LNCAP (cell line): ENCODE measurements around the gene COL7A1.

ENCODE experiments used
- TF ChIP-seq, protein P1 (sequence below): fragments of 450-650 bp; IDR thresholded peaks from 2 replicates; pipeline ENCODE4 v1.5.1; 2017; ENCODE audit warnings: mild to moderate bottlenecking

The COL7A1 gene

DNA sequence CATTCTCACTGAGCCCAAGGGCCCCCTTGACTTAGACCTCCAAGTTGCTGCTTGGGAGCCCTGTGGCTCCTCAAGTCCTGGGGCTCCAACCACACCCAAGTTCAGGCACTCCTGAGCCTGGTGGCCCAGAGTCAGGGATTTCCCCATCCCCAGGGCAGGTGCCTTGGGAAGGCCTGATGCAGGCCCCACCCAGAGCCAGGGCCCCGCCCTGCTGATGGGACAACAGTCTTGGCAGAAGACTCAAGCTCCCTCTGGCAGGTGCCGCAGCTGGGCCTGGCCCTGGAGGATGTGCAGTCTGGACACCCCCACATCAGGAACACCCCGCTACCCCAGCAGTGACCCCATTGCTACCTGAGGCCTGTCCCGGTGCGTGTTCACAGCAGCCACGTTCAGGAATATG lies 73.5 kb downstream of the COL7A1 start:
- TF ChIP-seq, protein P1, sequence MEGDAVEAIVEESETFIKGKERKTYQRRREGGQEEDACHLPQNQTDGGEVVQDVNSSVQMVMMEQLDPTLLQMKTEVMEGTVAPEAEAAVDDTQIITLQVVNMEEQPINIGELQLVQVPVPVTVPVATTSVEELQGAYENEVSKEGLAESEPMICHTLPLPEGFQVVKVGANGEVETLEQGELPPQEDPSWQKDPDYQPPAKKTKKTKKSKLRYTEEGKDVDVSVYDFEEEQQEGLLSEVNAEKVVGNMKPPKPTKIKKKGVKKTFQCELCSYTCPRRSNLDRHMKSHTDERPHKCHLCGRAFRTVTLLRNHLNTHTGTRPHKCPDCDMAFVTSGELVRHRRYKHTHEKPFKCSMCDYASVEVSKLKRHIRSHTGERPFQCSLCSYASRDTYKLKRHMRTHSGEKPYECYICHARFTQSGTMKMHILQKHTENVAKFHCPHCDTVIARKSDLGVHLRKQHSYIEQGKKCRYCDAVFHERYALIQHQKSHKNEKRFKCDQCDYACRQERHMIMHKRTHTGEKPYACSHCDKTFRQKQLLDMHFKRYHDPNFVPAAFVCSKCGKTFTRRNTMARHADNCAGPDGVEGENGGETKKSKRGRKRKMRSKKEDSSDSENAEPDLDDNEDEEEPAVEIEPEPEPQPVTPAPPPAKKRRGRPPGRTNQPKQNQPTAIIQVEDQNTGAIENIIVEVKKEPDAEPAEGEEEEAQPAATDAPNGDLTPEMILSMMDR = no peak

DNA sequence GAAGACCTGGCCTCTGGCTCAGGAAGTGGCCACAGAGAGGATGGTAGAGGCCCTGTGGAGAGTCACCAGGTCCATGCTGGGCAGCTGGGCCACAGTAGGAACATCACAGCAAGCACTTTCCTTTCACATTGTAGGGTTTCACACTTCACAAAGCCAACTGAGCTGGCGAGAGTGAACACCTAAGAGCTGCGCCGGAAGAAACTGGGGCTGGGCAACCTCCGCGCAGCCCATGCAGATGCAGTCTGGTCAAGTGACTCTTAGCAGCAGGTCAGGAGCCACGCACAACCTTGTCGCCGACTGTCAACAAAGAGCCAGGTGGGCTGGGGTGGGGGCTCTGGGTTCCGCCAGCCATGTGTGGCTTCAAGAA lies 75.9 kb downstream of the COL7A1 start:
- TF ChIP-seq, protein P1 = no peak

DNA sequence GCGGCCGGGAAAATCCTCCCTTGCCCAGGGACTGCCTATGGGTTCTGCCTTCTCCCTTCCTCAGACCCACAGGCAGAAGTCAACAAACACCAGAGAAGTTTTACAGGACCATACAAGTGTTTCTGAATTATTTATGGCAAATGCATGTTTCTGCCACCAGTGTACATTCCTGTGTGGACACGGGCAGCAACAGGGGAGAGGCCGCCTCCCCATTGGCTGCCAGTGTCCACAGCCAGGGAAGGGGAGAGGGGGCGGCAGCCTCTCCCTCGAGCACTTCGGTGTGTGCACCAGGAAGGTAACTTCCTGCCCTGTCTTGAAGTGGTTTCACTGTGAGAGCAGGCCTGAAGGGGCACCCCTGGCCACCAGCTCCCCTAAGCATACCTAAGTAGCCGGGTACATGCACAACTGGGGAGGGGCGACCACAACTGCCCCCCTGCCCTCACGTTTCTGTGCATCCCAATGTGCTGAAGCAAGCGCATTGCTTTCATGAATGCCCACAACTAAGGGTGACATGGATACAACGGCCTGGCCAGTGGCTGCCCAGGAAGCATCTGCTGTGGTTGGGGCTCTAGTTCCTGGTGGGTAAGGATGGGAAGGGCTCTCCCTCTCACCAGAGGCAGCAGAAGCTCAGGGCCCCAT lies 76.4 kb downstream of the COL7A1 start:
- TF ChIP-seq, protein P1 = no peak

DNA sequence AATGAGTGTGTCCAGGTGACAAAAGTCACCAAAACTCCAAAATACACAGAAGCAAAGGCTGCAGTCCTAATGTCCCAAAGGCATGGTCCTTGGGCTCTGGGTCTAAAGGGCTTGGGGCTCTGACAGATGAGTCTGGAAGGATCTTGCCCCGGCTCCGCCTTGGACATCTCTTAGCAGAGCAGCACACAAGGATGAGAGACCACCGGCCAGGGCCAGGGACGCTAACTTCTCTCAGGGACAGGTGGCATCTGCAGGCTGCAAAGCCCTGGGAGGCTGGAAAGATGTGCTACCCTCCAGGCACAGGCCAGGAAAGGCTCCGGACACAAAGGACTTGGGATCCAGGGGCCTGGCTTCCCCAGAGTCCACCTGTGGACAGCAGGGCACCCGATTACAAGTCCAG lies 77.1 kb downstream of the COL7A1 start:
- TF ChIP-seq, protein P1 = no peak

DNA sequence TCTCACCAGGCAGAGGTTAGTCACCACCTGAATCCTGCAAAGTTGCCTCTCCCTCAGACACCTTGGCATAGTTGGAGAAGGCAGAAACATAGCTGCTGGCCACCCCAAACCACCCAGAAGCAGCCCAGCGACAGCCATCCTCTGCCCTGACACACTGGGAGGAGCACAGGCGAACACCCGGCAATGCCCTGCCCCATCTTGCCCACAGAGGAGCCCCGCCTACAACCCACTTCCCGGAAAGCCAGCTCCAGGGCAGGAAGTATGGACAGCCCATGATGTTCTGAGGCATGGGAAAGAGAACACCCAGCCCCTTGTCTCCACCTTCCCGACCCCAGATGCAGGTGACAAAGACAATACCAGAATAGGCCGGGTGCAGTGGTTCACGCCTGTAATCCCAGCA lies 78.6 kb downstream of the COL7A1 start:
- TF ChIP-seq, protein P1 = no peak

DNA sequence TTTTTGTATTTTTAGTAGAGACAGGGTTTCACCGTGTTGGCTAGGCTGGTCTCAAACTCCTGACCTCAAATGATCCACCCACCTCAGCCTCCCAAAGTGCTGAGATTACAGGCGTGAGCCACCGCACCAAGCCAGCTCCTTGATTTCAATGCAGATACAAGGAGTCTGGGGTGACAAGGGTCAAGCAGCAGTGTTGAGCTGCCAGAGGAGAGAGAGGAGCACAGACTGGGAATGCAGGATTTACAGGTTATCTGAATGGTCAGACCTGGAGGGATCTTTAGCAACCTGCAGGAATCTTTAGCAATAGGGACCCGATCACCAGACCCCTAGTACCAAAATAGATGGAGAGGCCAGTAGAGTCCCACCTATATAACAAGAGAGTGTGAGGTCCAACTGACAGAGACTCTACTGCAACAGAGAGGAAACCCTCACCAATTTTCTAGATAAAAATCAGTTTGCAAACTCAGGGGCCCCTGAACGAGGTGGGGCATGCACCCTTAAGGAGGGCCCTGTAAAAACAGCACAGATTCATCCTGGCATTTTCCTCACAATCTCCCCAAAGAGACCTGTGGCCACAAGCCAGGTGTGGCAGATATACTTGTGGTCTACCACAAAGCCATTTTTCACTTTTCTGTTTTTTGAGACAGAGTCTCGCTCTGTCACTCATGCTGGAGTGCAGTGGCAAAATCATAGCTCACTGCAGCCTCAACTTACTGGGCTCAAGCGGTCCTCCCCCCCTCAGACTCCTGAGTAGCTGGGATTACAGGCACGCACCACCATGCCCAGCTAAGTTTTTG lies 80.5 kb downstream of the COL7A1 start:
- TF ChIP-seq, protein P1 = no peak
